ENCODE data around the gene INTU. TPM values are rescaled to one million over a fixed set of nuclear protein-coding genes. Genes with fewer than 3 reads are reported as not detected.
"Not testable (repeated sequence)": the region's sequence is repeated elsewhere in the genome, so short reads cannot be mapped to it uniquely, and the experiment has no call there.

The INTU gene
- total RNA-seq, 1 donor from 2014 or later: 18.8 TPM

DNA sequence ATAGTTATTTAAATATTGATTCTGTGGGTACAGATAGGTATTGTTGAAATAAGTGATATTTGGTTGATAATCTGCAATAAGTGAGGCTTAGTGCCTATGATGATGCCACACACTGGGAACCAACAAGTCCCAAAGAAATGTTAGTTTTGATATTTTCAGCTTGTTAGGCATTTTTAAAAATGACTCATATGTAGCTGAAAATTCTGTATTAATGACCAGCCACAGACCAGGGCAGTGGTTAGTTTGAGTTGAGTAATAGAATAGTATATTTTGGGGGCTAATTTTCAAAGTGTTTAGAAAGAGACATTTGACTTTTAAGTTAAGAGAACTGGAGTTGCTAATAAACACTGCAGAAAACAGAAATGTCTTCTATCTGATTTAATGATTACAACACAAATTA is 9.4 kb downstream of the INTU start:
- Mint-ChIP-seq H3K4me3 (ENCODE audit: low read depth) (no peak overlapping the region), H3K36me3 (ENCODE audit: insufficient read depth) (peaks cover 15% of the 10 kb centered on the region), H3K27ac (no peak overlapping the region), H3K9me3 (ENCODE audit: low read depth) (no peaks in the 10 kb centered on the region), H3K4me1 (ENCODE audit: low read depth) (no peaks in the 10 kb centered on the region), H3K27me3 (no peaks in the 10 kb centered on the region)
- no peak for TF ChIP-seq CTCF (IDR thresholded peaks at IDR 0.05; ENCODE audit: unreplicated experiment)
- no peak for DNase-seq (ENCODE audit: low spot score, unreplicated experiment)

- H3K27me3 Mint-ChIP-seq: no peaks in the 10 kb centered on the region
- TF ChIP-seq CTCF (IDR thresholded peaks at IDR 0.05; ENCODE audit: unreplicated experiment): no peak
- peaks cover 19% of the 10 kb centered on the region for H3K36me3 Mint-ChIP-seq (ENCODE audit: insufficient read depth)
- H3K9me3 Mint-ChIP-seq (ENCODE audit: low read depth): no peaks in the 10 kb centered on the region
- H3K27ac Mint-ChIP-seq: no peak overlapping the region
- no peaks in the 10 kb centered on the region for H3K4me1 Mint-ChIP-seq (ENCODE audit: low read depth)
- no peak overlapping the region for H3K4me3 Mint-ChIP-seq (ENCODE audit: low read depth)
- DNase-seq (ENCODE audit: low spot score, unreplicated experiment): no peak
Measured at GRCh38 chr4:127643791-127644190, 11.0 kb downstream of the INTU start.

GRCh38 chr4:127648061-127648460 is 15.3 kb downstream of the INTU start:
- no peaks in the 10 kb centered on the region for H3K27me3 Mint-ChIP-seq
- H3K36me3 Mint-ChIP-seq (ENCODE audit: insufficient read depth): peaks cover 23% of the 10 kb centered on the region
- H3K4me3 Mint-ChIP-seq (ENCODE audit: low read depth): no peak overlapping the region
- H3K27ac Mint-ChIP-seq: no peak overlapping the region
- DNase-seq (ENCODE audit: low spot score, unreplicated experiment): no peak
- no peaks in the 10 kb centered on the region for H3K4me1 Mint-ChIP-seq (ENCODE audit: low read depth)
- TF ChIP-seq CTCF (IDR thresholded peaks at IDR 0.05; ENCODE audit: unreplicated experiment): no peak
- H3K9me3 Mint-ChIP-seq (ENCODE audit: low read depth): no peaks in the 10 kb centered on the region

GRCh38 chr4:127655590-127655989 is 22.8 kb downstream of the INTU start:
- DNase-seq (ENCODE audit: low spot score, unreplicated experiment); H3K27ac Mint-ChIP-seq; H3K9me3 Mint-ChIP-seq (ENCODE audit: low read depth); H3K27me3 Mint-ChIP-seq; H3K36me3 Mint-ChIP-seq (ENCODE audit: insufficient read depth); H3K4me1 Mint-ChIP-seq (ENCODE audit: low read depth): not testable (repeated sequence)
- H3K4me3 Mint-ChIP-seq (ENCODE audit: low read depth): peak overlapping the region; percentile 60

GRCh38 chr4:127656047-127656680 is 23.4 kb downstream of the INTU start:
- Mint-ChIP-seq H3K36me3 (ENCODE audit: insufficient read depth) (peaks cover 4% of the 10 kb centered on the region), H3K9me3 (ENCODE audit: low read depth) (peaks cover 3% of the 10 kb centered on the region), H3K4me3 (ENCODE audit: low read depth) (peak overlapping the region; percentile 60), H3K27ac (no peak overlapping the region), H3K4me1 (ENCODE audit: low read depth) (no peaks in the 10 kb centered on the region), H3K27me3 (no peaks in the 10 kb centered on the region)
- no peak for DNase-seq (ENCODE audit: low spot score, unreplicated experiment)
- no peak for TF ChIP-seq CTCF (IDR thresholded peaks at IDR 0.05; ENCODE audit: unreplicated experiment)

DNA sequence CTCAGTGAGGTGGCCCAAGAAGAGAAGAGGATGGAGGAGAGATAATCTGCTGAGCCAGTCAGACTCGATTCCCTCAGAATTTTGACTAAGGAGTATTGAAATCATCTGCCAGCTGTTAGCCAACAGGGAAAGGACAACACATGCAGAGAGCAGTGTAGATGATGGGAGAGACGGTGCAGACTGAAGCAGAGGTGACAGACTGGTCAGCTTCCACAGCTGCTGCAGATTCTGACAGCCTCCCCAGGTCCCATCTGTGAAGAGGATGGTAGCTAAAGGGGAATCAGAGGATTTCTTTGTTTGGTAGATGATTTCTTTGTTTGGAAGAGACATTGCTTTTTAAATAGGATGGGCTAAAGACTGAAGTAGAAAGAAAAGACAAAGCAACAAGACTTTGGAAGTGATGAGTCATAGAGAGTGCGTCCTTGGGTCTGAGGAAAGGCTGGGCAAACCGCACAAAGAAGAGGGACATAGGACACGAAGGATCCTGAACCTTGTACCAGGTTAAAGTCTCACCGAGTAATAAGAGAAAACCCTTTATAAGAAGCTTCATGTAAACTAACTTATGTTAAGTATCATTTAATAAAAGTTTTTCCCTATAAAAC is 27.6 kb downstream of the INTU start:
- Mint-ChIP-seq H3K27ac (peak overlapping the region; percentile 54), H3K4me3 (ENCODE audit: low read depth) (no peak overlapping the region), H3K9me3 (ENCODE audit: low read depth) (no peaks in the 10 kb centered on the region), H3K4me1 (ENCODE audit: low read depth) (no peaks in the 10 kb centered on the region), H3K36me3 (ENCODE audit: insufficient read depth) (peaks cover 7% of the 10 kb centered on the region), H3K27me3 (no peaks in the 10 kb centered on the region)
- no peak for DNase-seq (ENCODE audit: low spot score, unreplicated experiment)
- no peak for TF ChIP-seq CTCF (IDR thresholded peaks at IDR 0.05; ENCODE audit: unreplicated experiment)
